GM12891 (cell line): ENCODE data around the gene OR4D1.

ENCODE experiments used
- POLR2A ChIP-seq: IDR thresholded peaks from 2 replicates; pipeline ENCODE4 v1.6.1; 2011; ENCODE audit warnings: low read depth, low read length, control low read depth
- POLR2AphosphoS5 ChIP-seq: IDR thresholded peaks from 2 replicates; pipeline ENCODE4 v1.6.1; 2011; ENCODE audit warnings: low read depth, low read length, control low read depth
- POU2F2 ChIP-seq: IDR thresholded peaks from 2 replicates; pipeline ENCODE4 v1.6.1; 2011; ENCODE audit warnings: low read depth, mild to moderate bottlenecking, control low read depth, low read length, moderate library complexity
- TAF1 ChIP-seq: IDR thresholded peaks from 2 replicates; pipeline ENCODE4 v1.6.1; 2011; ENCODE audit warnings: low read depth, low read length, control low read depth

DNA sequence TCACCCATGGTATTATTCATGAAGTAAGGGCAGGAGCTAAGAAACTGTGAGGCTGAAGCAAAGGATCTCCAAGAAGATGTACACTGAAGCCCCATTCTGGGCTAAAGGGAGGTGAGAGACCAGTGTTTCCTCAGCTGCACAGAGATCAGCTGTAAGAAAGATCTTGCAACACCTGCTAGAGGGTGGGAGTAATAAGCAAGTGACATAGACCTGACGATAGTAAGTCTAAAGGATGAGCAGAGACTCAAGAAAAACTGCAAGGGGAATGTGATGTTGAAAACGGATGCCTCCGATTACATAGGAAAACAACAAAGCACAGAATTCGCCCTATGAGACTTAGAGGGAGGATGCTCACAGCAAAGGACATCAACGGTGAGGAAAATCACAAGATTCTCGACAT, 18.5 kb downstream of the OR4D1 start, which contains the start of gene OR4D2:
- TF ChIP-seq POLR2AphosphoS5 (no peak), POLR2A (no peak), POU2F2 (no peak), TAF1 (no peak)
